SH-SY5Y (cell line): ENCODE data around the gene ZNF561.

ENCODE experiments used
- GATA2 ChIP-seq: IDR thresholded peaks from 2 replicates; pipeline ENCODE4 v1.6.1; 2011; ENCODE audit warnings: mild to moderate bottlenecking, low read depth, low read length
- GATA3 ChIP-seq: IDR thresholded peaks from 2 replicates; pipeline ENCODE4 v1.6.1; 2011; ENCODE audit warnings: low read depth, mild to moderate bottlenecking, low read length, moderate library complexity

- TF ChIP-seq GATA2 (no peak), GATA3 (no peak)
Observed at GRCh38 chr19:9615844-9616243, 5.2 kb downstream of the ZNF561 start.
